HepG2 (cell line): ENCODE measurements around the gene HS3ST1. TPM values are rescaled to one million over a fixed set of nuclear protein-coding genes. Genes with fewer than 3 reads are reported as not detected.

Experiments
- ATAC-seq: fragments of 200-7000 bp; cut with Tn5 transposase; 3 replicates; pipeline ENCODE4 v1.9.1; 2020; ENCODE audit warnings: mild to moderate bottlenecking, moderate library complexity
- BruUV-seq: library from RNA; stranded (reverse); fragments of 400-500 nt; replicated peaks from 2 replicates; lab custom pipeline; 2021; lab: Mats Ljungman, UMichigan
- CTCF ChIA-PET: fragments of 300-600 bp; formaldehyde crosslinking; extraction: SDS; loops from one replicate; lab custom pipeline; 2021; ENCODE audit warnings: low total read pairs, inconsistent platforms, low intra/inter-chr PET ratio; lab: Yijun Ruan, JAX
- POLR2A ChIA-PET: fragments of 350-600 bp; sonication (Branson Sonifier 250); formaldehyde crosslinking; loops from one replicate; lab custom pipeline; 2020; ENCODE audit warnings: antibody characterized with exemption, inconsistent platforms; lab: Yijun Ruan, JAX
- DNase-seq: peaks from one replicate; pipeline ENCODE4 v3.0.0-alpha.2; 2015; ENCODE audit warnings: low spot score
- FAIRE-seq: peaks from 3 replicates; lab custom pipeline; 2011; peaks lifted over from hg19 to GRCh38; lab: Jason Lieb, UNC
- H2AFZ ChIP-seq: one replicate; pipeline ENCODE4 v1.6.1; 2011; ENCODE audit warnings: low read length, inconsistent platforms
- H3K27ac ChIP-seq: fragments of 300-600 bp; 3 replicates; pipeline ENCODE4 v1.8.0; 2011; ENCODE audit warnings: mixed run types, mild to moderate bottlenecking, mixed read lengths, low read length, inconsistent platforms; ENCODE audit not compliant: insufficient read depth; ENCODE audit errors: extremely low read length
- H3K27me3 ChIP-seq, 2 experiments: fragments of 200-600 bp in 1 of 2; 2 replicates in 1 of 2; 3 replicates in 1 of 2; pipeline versions ENCODE4 v1.6.0 to v1.8.0; 2011; ENCODE audit warnings: low read length in 2 of 2, mild to moderate bottlenecking in 2 of 2, moderate library complexity in 2 of 2, inconsistent platforms in 1 of 2; ENCODE audit not compliant: insufficient read depth in 2 of 2, control insufficient read depth in 1 of 2
- H3K36me3 ChIP-seq, 2 experiments: fragments of 200-600 bp in 1 of 2; replicated peaks in 1 of 2; 2 replicates in 1 of 2; 3 replicates in 1 of 2; pipeline versions ENCODE4 v1.5.1 to v1.8.0; 2011; ENCODE audit warnings: low read length in 2 of 2, inconsistent platforms in 1 of 2; ENCODE audit not compliant: insufficient read depth in 2 of 2, control insufficient read depth in 1 of 2
- H3K4me1 ChIP-seq: 2 replicates; pipeline ENCODE4 v1.5.1; 2012; ENCODE audit warnings: low read length, inconsistent platforms; ENCODE audit not compliant: insufficient read depth
- H3K4me2 ChIP-seq: 2 replicates; pipeline ENCODE4 v1.6.0; 2011; ENCODE audit warnings: low read depth, low read length, inconsistent platforms
- H3K4me3 ChIP-seq, 3 experiments: fragments of 200-600 bp in 1 of 3; sonication (generic), shearing (Covaris generic) in 1 of 3; replicated peaks in 1 of 3; 2 replicates each; pipeline ENCODE4 v1.5.1; 2011 to 2016; ENCODE audit warnings: low read length in 3 of 3, inconsistent platforms in 2 of 3, low read depth in 2 of 3, mild to moderate bottlenecking in 2 of 3, control low read depth in 1 of 3, mixed read lengths in 1 of 3; ENCODE audit not compliant: insufficient read depth in 1 of 3
- H3K79me2 ChIP-seq: one replicate; pipeline ENCODE4 v1.6.1; 2011; ENCODE audit warnings: low read length, inconsistent platforms; ENCODE audit not compliant: insufficient read depth
- H3K9ac ChIP-seq: 2 replicates; pipeline ENCODE4 v1.6.0; 2011; ENCODE audit warnings: mild to moderate bottlenecking, low read depth, low read length, inconsistent platforms; ENCODE audit not compliant: insufficient read depth
- H3K9me3 ChIP-seq: 2 replicates; pipeline ENCODE4 v1.5.1; 2012; ENCODE audit warnings: mild to moderate bottlenecking, low read length
- H4K20me1 ChIP-seq: 2 replicates; pipeline ENCODE4 v1.6.0; 2011; ENCODE audit warnings: inconsistent platforms, mild to moderate bottlenecking, low read length, moderate library complexity; ENCODE audit not compliant: insufficient read depth
- CC2D1A ChIP-seq: sonication (generic); formaldehyde crosslinking; IDR thresholded peaks from 2 replicates; pipeline ENCODE4 v1.8.1; 2023; ENCODE audit warnings: mild to moderate bottlenecking, missing genetic modification reagents
- EP300 ChIP-seq, 3 experiments: sonication (generic) in 1 of 3; formaldehyde crosslinking in 1 of 3; IDR thresholded peaks; 2 replicates each; pipeline versions ENCODE4 v1.5.1 to v1.6.1; 2011 to 2020; ENCODE audit warnings: low read depth in 2 of 3, low read length in 2 of 3, borderline replicate concordance in 1 of 3, improper control_type of control experiment in 1 of 3, mild to moderate bottlenecking in 1 of 3, missing genetic modification reagents in 1 of 3, moderate library complexity in 1 of 3
- GATA4 ChIP-seq: sonication (generic); IDR thresholded peaks from 2 replicates; pipeline ENCODE4 v1.6.1; 2016; ENCODE audit warnings: antibody characterized with exemption, low read depth, borderline replicate concordance
- GLI4 ChIP-seq: sonication (generic); formaldehyde crosslinking; IDR thresholded peaks from 2 replicates; pipeline ENCODE4 v1.5.1; 2020; ENCODE audit warnings: missing genetic modification reagents, mild to moderate bottlenecking, moderate library complexity, borderline replicate concordance
- HOXA9 ChIP-seq: sonication (generic); formaldehyde crosslinking; IDR thresholded peaks from 2 replicates; pipeline ENCODE4 v1.8.1; 2022; ENCODE audit warnings: missing genetic modification reagents, mild to moderate bottlenecking, moderate library complexity, borderline replicate concordance
- NR2F1 ChIP-seq, 2 experiments: fragments of 450-650 bp in 1 of 2; formaldehyde crosslinking in 1 of 2; IDR thresholded peaks; 2 replicates each; pipeline versions ENCODE4 v1.5.0 to v1.6.1; 2016 to 2020; ENCODE audit warnings: mild to moderate bottlenecking in 1 of 2, missing compliant biosample characterization in 1 of 2, missing genetic modification reagents in 1 of 2, moderate library complexity in 1 of 2
- RCOR2 ChIP-seq: IDR thresholded peaks from 2 replicates; pipeline ENCODE4 v1.6.1; 2016; ENCODE audit warnings: missing biosample characterization, missing genetic modification reagents
- SNAI1 ChIP-seq: sonication (generic); formaldehyde crosslinking; IDR thresholded peaks from 2 replicates; pipeline ENCODE4 v1.5.0; 2020; ENCODE audit warnings: mild to moderate bottlenecking, missing genetic modification reagents, borderline replicate concordance
- SRY ChIP-seq: sonication (generic); formaldehyde crosslinking; IDR thresholded peaks from 2 replicates; pipeline ENCODE4 v1.8.0; 2022; ENCODE audit warnings: mild to moderate bottlenecking, missing genetic modification reagents
- ZNF557 ChIP-seq: sonication (generic); formaldehyde crosslinking; IDR thresholded peaks from 2 replicates; pipeline ENCODE4 v1.4.0; 2020; ENCODE audit warnings: missing genetic modification reagents
- ZNF616 ChIP-seq: sonication (generic); formaldehyde crosslinking; IDR thresholded peaks from 2 replicates; pipeline ENCODE4 v1.5.0; 2020; ENCODE audit warnings: low read depth, mild to moderate bottlenecking, missing genetic modification reagents
- ZNF749 ChIP-seq: sonication (generic); formaldehyde crosslinking; IDR thresholded peaks from 2 replicates; pipeline ENCODE4 v1.8.0; 2022; ENCODE audit warnings: mild to moderate bottlenecking, missing genetic modification reagents, moderate library complexity, borderline replicate concordance
- ZNF792 ChIP-seq: IDR thresholded peaks from 2 replicates; pipeline ENCODE4 v1.6.1; 2016
- WGBS: methylation state at CpG from one replicate; pipeline ENCODE4 v1.1.6; 2017; ENCODE audit warnings: low lambda C conversion rate; 5-methylcytosine and 5-hydroxymethylcytosine counted together
- in situ Hi-C: cut with HindIII; loops from 2 replicates; pipeline ENCODE4 v1.10.0; 2017; ENCODE audit warnings: low pct_unique_long_range_greater_than_20kb; ENCODE audit not compliant: extremely low pct_ligation_motif_present
- intact Hi-C: fragments of 100-400 bp; cut with micrococcal nuclease; formaldehyde crosslinking; loops from one replicate; pipeline ENCODE4 v1.10.0; 2022; ENCODE audit not compliant: unreplicated experiment
- polyA plus RNA-seq, 8 experiments: library from polyadenylated mRNA; depleted of rRNA in 3 of 8; stranded (reverse) in 7 of 8; unstranded in 1 of 8; fragments of >200 nt; fragmentation: Illumina TruSeq in 4 of 8; extraction: Trizol in 4 of 8; gene quantifications; 2 replicates each; pipeline versions ENCODE4 v1.2.1 to v1.2.3, GENCODE V29; 2011 to 2016; ENCODE audit warnings: low read depth in 4 of 8, missing spikeins in 1 of 8, mixed read lengths in 1 of 8; ENCODE audit not compliant: insufficient read depth in 1 of 8
- total RNA-seq, 5 experiments: library from RNA; depleted of rRNA; stranded (reverse); fragments of >200 nt; fragmentation: Illumina TruSeq; extraction: Trizol; gene quantifications; 2 replicates each; pipeline ENCODE4 v1.2.3, GENCODE V29; 2016; ENCODE audit warnings: low read depth in 1 of 5
- TF ChIP-seq, protein P1 (sequence below): sonication (generic); formaldehyde crosslinking; conservative IDR thresholded peaks from 2 replicates; pipeline ENCODE4 v1.5.0; 2020; ENCODE audit warnings: missing genetic modification reagents
- TF ChIP-seq, protein P2 (sequence below): sonication (generic); formaldehyde crosslinking; IDR thresholded peaks from 2 replicates; pipeline ENCODE4 v1.8.0; 2022; ENCODE audit warnings: mild to moderate bottlenecking, missing genetic modification reagents, moderate library complexity
- TF ChIP-seq, protein P3 (sequence below), 2 experiments: IDR thresholded peaks; 2 replicates each; pipeline ENCODE4 v1.6.1; 2011 to 2012; ENCODE audit warnings: low read length in 2 of 2, borderline replicate concordance in 1 of 2, low read depth in 1 of 2, mild to moderate bottlenecking in 1 of 2, moderate library complexity in 1 of 2
- TF ChIP-seq, protein P4 (sequence below): sonication (generic); formaldehyde crosslinking; IDR thresholded peaks from 2 replicates; pipeline ENCODE4 v1.4.0; 2020; ENCODE audit warnings: mild to moderate bottlenecking, low read depth, missing genetic modification reagents

HS3ST1 gene
- total and polyA plus RNA-seq, 2 of the 13 experiments (the other 11 are each of a cell fraction or from before 2014, with no cell fraction given): not detected

DNA sequence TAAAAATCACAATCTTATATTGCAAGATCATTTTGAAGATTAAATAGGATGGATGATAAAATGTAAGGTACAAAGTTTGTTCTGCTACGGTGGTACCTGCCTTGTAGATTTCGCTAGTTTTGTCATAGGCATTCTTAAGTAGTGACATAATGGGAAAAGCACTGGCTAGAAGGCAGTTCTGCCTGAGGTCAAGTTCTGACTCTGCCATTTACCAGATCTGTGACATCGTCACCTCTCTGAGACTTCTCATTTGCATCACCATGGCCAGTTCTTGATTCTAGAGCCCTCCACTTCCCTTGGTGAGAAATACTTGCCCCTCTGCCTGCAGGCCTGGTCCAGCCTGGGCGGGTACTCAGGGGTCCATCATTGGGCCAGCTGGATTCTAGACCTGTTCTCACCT is 85.2 kb downstream of the HS3ST1 start:
- intact Hi-C loops (no loop called here), in situ Hi-C loops (no loop called here)
- Histone ChIP-seq H3K9me3 (peaks cover 79% of the 10 kb centered on the region), H3K9ac (no peak overlapping the region), H3K4me2 (no peak overlapping the region), H3K4me3 (no peak overlapping the region), H3K27me3 (no peaks in the 10 kb centered on the region), H4K20me1 (no peaks in the 10 kb centered on the region), H3K27ac (no peak overlapping the region), H3K4me1 (no peaks in the 10 kb centered on the region), H3K79me2 (no peaks in the 10 kb centered on the region), H3K36me3 (no peaks in the 10 kb centered on the region), H2AFZ (no peak overlapping the region)
- 18% methylated on average over 4 of the region's 4 CpGs for whole genome bisulfite sequencing
- ATAC-seq: no peak
- POLR2A ChIA-PET: no interaction called here
- no peak for FAIRE-seq
- CTCF ChIA-PET: no interaction called here
- no TSS peak for BruUV-seq
- no peak for DNase-seq
- TF ChIP-seq EP300 (IDR thresholded peaks at IDR 0.05; ENCODE audit: low read depth in 2 of 2, low read length in 2 of 2) (no peak), EP300 (CRISPR knock-in tag; IDR thresholded peaks at IDR 0.05; ENCODE audit: borderline replicate concordance) (no peak), HOXA9 (no peak), CC2D1A (CRISPR knock-in tag) (no peak), ZNF557 (CRISPR knock-in tag) (no peak), GLI4 (CRISPR knock-in tag) (no peak), SNAI1 (CRISPR knock-in tag) (no peak), NR2F1 (CRISPR knock-in tag; IDR thresholded peaks at IDR 0.05) (no peak), ZNF792 (CRISPR knock-in tag) (no peak), SRY (no peak), RCOR2 (CRISPR knock-in tag) (no peak), ZNF616 (CRISPR knock-in tag) (no peak), GATA4 (no peak), ZNF749 (CRISPR knock-in tag) (no peak)
- TF ChIP-seq, protein P1, sequence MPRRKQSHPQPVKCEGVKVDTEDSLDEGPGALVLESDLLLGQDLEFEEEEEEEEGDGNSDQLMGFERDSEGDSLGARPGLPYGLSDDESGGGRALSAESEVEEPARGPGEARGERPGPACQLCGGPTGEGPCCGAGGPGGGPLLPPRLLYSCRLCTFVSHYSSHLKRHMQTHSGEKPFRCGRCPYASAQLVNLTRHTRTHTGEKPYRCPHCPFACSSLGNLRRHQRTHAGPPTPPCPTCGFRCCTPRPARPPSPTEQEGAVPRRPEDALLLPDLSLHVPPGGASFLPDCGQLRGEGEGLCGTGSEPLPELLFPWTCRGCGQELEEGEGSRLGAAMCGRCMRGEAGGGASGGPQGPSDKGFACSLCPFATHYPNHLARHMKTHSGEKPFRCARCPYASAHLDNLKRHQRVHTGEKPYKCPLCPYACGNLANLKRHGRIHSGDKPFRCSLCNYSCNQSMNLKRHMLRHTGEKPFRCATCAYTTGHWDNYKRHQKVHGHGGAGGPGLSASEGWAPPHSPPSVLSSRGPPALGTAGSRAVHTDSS: no peak
- TF ChIP-seq, protein P2, sequence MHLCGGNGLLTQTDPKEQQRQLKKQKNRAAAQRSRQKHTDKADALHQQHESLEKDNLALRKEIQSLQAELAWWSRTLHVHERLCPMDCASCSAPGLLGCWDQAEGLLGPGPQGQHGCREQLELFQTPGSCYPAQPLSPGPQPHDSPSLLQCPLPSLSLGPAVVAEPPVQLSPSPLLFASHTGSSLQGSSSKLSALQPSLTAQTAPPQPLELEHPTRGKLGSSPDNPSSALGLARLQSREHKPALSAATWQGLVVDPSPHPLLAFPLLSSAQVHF (CRISPR knock-in tag): no peak
- TF ChIP-seq, protein P3, sequence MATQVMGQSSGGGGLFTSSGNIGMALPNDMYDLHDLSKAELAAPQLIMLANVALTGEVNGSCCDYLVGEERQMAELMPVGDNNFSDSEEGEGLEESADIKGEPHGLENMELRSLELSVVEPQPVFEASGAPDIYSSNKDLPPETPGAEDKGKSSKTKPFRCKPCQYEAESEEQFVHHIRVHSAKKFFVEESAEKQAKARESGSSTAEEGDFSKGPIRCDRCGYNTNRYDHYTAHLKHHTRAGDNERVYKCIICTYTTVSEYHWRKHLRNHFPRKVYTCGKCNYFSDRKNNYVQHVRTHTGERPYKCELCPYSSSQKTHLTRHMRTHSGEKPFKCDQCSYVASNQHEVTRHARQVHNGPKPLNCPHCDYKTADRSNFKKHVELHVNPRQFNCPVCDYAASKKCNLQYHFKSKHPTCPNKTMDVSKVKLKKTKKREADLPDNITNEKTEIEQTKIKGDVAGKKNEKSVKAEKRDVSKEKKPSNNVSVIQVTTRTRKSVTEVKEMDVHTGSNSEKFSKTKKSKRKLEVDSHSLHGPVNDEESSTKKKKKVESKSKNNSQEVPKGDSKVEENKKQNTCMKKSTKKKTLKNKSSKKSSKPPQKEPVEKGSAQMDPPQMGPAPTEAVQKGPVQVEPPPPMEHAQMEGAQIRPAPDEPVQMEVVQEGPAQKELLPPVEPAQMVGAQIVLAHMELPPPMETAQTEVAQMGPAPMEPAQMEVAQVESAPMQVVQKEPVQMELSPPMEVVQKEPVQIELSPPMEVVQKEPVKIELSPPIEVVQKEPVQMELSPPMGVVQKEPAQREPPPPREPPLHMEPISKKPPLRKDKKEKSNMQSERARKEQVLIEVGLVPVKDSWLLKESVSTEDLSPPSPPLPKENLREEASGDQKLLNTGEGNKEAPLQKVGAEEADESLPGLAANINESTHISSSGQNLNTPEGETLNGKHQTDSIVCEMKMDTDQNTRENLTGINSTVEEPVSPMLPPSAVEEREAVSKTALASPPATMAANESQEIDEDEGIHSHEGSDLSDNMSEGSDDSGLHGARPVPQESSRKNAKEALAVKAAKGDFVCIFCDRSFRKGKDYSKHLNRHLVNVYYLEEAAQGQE (IDR thresholded peaks at IDR 0.05; ENCODE audit: borderline replicate concordance in 1 of 2, low read depth in 1 of 2, low read length in 2 of 2): no peak
- TF ChIP-seq, protein P4, sequence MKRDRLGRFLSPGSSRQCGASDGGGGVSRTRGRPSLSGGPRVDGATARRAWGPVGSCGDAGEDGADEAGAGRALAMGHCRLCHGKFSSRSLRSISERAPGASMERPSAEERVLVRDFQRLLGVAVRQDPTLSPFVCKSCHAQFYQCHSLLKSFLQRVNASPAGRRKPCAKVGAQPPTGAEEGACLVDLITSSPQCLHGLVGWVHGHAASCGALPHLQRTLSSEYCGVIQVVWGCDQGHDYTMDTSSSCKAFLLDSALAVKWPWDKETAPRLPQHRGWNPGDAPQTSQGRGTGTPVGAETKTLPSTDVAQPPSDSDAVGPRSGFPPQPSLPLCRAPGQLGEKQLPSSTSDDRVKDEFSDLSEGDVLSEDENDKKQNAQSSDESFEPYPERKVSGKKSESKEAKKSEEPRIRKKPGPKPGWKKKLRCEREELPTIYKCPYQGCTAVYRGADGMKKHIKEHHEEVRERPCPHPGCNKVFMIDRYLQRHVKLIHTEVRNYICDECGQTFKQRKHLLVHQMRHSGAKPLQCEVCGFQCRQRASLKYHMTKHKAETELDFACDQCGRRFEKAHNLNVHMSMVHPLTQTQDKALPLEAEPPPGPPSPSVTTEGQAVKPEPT (CRISPR knock-in tag): no peak
